GM15510 (cell line): ENCODE results near the gene ACVR1.

Experiments
- POLR2A ChIP-seq: IDR thresholded peaks from 3 replicates; pipeline ENCODE4 v1.6.1; 2011; ENCODE audit warnings: borderline replicate concordance; ENCODE audit not compliant: insufficient read length; ENCODE audit errors: extremely low read depth

Gene ACVR1

DNA sequence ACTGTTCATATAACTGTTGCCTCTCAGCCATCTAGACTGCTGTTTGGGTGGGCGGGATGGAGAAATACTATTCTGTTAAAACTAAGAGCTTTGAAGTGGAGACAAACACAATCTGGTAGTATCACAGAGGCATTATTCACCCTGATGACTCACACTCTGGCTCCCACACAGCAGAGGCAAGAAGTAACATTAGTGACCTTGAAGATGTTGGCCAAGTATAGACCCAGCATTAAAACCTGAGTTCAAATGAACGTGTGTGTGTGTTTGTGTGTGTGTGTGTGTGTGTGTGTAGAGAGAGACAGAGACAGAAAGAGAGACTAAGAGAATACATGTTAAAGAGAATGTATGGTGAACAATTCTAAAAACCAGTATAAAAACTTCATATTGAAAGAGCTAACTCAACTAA, 22.5 kb upstream of the ACVR1 start:
- TF ChIP-seq POLR2A: no peak

DNA sequence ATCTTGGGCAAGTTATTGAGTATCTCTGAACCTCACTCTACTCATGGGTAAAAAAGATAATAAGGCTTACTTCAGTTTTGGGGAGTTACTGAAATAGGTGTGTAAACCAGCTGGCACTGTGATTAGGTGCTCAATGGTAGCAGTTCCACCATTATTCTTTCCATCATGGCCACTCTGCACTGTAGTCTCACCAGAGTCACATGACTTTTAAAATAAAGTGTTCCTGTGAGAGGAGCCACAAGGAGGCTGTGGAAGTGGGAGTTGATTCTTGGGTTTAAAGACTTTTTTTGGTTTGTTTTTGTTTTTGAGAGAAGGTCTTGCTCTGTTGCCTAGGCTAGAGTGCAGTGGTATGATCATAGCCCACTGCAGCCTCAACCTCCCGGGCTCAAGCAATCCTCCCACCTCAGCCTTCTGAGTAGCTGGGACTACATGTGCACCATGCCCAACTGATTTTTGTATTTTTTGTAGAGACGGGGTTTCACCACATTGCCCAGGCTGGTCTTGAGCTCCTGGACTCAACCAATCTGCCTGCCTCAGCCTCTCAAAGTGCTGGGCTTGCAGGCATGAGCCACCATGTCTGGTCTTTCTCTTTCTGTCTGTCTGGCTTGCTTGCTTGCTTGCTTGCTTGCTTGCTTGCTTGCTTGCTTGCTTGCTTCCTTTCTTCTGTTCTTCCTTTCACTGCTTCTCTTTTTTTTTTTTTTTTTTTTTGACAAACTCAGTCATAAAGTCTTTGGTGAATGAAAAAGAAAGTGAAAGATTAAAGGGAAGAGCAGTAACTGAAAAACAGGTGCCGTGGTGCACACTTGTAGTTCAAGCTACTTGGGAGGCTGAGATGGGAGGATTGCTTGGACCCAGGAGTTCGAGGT, 21.2 kb upstream of the ACVR1 start:
- TF ChIP-seq POLR2A: no peak

DNA sequence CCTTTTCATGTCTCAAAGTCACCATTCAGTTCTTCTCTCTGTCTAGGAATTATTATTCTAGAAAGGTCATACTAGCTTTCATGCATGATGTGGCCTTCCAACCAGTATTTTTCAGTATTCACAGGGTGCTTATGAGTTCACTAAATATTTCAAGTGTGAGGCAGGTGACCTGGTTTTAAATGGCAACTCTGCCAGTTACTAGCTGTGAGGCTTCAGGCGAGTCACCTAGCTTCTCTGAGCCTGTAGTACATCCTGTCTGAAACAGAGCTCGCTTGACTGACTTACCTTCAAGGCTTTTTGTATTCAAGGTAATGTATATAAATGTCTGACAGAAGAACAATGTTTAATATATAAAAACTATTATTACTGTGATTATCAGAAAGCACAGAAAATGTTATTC, 19.4 kb upstream of the ACVR1 start:
- no peak for TF ChIP-seq POLR2A

DNA sequence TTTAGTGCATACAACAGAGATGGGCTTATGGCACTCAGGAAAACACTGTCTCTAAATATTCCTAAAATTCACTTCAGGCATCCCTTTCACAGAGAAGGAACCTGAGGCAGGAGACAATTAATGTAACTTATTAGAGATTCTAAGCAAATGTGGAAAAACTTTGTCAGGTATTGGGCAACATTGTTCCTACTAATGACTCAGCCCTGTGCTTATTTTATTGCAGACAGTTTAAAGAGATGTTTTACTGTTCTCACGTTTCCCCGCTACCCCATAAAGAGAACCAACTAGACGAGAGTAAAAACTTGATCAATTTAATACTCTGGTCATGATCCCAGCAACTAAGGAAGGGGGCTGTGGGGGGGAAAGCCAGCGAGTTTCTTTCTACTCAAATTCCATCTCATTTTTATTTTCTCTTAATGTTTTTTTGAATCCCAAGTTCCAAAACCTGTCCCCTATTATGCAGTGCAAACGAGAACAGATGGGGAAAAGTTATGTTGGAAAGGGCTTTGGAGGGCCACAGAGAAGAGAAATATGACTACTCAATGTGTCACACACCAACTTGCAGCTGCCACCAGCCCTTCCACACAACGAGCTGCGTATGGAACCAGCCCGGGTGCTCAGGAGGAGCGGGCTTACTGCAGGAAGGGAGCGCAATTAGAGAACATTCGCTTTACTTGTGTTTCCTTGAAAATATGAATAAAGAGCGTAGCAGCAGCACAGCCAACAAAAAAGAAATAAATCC, 18.7 kb upstream of the ACVR1 start:
- no peak for TF ChIP-seq POLR2A

DNA sequence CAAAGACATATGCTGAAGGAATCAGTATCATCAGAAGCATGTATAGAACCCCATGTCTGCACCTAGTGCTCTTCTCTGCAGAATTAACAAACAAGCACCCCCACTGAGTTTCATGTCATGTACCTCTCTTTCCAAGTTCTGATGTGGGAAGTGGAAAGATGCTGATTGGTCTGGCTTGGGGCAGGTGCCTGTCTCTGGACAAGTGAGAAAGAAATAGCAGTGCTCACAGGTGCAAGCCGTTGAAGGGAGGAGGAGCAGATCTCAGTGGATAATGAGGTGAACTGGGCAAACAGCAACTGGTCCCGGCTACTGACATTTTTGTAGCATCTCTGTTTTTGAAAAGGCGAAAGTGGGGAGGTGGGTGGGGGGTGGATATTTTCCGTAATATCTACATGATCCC, 17.5 kb upstream of the ACVR1 start:
- TF ChIP-seq POLR2A: no peak

DNA sequence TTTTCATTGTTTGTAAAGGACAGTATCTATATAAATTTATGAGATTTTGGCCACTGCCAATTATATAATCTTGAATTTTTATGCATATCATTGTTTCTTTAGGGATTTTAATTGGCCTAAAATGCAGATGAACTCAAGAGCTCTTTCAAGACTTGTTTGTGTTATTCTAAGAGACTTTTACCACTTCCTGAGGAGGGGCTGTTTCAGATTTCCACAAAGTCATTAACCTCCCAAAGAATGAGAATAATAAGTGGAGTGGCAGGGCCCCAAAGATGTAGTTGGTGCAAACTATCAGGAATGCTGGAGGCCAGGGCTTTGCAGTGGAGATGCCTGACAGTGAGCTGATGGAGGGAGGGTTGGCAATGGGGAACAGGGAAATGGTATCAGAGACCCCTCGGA, 15.5 kb upstream of the ACVR1 start:
- no peak for TF ChIP-seq POLR2A

DNA sequence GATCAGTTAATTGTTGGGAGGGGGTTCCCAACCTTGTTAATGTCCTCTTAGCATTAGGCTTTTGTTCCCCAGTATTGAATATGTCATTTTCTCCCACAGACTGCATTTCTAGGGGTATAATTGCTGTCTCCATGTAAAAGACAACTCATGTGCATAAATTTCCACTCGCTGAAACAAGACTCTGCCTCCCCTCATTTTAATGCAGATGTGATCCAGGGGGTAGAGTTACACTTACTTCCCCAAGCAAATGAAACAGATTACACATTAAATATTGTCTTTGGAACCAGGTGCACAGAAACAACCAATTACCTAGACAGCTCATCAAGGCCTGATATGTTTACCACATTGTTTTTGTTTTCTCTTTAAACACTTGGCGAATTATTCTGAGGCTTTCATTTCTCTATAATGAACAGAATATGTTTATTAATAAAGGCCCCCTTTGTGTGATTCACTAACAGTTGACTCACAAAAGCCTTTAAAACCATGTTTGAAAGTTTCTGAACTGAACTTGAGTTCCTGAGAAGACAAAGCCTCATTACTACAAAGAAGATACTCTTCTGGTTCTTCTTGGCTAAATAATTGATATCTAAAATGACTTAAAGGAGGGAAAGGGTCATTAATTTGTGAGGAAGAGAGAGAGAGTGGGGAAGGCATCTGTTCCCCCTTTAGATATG, 15.0 kb upstream of the ACVR1 start:
- no peak for TF ChIP-seq POLR2A

DNA sequence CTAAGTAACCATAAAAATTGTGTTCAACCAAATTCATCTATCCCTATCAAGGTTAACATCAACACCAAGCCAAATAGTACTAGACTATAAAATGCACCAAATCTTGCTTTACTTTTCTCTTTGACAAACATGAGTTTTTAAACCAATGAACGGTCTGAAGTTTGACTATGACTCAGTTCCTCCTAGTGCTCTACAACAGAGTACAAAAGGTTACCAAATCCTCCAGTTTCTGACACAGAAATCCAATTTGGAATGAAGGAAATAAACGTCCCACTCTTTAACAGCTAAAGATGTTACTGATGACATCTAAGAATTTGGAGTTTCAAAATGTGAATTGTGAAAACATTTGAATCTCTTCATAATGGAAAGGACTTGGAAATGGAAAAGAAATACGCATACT, 11.8 kb upstream of the ACVR1 start:
- TF ChIP-seq POLR2A: no peak

DNA sequence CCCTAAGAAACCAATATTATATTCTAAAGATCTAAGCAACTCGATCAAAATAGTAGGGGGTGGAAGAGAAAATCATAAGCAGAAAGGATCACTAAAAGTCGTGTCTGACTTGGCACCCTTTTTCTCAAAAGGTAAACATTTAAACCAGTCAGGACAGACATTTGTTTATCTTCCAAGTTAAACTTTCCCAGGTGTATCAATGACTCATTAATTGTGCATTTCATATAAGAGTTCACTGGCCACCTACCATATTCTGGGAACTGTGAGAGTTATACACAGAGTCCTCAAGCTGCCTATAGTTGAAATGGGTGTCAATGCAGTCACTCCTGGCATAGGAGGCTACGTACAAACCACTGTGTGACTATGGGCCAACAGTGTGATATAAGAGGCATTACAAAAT, 4.8 kb upstream of the ACVR1 start:
- no peak for TF ChIP-seq POLR2A

DNA sequence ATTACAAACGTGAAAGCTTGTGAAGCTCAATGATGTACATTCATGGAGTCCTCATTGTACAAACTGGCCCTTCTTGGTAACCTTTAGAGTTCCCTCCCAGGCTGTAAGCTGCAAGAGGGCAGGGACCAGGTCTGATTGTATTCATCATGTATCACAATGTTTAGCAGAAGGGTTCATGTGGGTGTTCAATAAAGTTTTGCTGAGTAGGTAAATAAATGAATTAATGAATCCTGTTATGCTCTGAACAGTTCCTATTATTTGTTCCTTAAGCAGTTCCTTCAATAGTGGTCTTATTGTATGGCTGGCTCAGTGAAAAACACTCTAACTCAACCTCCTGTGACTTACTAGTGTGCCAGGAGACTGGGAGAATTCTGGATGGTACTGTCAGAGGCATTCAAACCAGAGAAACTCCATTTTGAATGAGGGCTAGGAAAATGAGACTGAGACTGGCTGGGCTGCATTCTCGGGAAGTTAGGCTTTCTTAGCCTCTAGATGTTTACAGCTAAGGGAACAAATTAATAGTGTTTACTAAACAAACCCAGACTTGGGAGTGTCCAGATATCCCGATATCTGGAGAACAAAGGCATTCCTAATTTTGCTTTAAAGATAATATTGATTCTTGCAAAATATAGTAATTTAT, 1.8 kb upstream of the ACVR1 start:
- no peak for TF ChIP-seq POLR2A

DNA sequence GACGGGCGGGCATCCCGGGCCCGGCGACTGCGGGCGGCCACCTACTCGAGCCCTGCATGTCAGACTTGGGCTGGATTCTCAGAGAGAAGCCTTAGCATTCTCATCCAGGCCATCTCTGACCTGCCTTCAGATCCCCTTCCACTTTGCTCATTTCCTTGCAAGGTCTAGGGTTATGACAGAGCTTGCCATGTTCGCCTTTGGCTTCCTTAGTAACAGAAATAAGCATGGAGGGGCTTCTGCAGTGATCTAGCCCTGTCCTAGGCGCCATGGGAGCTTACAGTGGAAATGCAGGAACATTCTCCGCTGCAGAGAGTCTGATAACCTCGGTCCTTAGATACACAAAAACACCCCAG, 632 bp upstream of the ACVR1 start:
- TF ChIP-seq POLR2A: no peak

DNA sequence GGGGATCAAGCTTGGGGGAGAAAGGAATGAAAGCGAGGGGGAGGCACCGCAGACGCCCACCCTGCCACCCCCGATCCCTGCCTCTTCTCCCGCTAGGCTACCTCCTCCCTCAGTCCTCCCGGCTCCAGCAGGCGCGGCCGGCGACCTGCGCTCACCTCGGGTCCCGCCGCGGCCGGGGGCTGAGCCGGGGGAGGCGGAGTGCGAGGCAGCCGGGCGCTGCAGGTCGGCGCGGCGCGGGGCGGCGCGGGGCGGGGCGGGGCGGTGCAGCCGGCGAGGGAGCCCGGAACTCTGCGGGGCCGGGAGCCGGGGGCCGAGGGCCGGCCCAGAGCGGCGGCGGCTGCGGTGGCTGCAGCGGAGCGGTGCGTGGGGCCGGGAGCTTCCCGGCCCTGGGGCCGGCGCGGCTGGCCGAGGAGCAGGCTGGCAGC, 477 bp downstream of the ACVR1 start:
- TF ChIP-seq POLR2A: no peak

DNA sequence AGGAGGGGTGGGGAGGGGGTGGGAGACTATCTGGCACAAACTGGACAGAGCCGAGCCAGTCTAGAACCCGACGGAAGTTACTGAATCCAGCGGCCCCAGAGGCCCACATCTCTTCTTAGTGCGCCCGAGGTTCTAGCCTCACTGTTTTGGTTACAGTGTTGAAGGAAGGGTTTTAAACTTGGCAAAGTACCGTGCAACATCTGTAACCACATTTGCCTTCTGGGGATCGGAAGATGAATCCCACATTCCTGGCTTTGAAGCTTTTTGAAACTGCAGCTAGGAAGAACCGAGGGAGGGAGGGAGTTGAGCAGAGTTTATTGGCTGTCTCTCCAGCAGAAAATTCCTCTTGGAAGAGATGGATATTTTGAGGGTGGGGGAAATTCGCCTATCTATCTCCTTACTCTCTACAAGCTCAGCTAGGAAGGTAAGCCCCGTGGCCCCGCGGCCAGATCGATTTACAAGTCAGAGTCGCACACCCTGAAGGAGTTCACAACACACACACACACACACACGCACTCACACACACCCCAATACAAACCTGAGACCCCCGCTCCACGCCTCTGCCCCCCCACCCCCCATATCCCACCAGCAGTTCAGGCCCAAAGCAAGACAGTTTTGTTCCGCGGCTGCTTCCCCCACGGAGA, 1.0 kb downstream of the ACVR1 start:
- no peak for TF ChIP-seq POLR2A

DNA sequence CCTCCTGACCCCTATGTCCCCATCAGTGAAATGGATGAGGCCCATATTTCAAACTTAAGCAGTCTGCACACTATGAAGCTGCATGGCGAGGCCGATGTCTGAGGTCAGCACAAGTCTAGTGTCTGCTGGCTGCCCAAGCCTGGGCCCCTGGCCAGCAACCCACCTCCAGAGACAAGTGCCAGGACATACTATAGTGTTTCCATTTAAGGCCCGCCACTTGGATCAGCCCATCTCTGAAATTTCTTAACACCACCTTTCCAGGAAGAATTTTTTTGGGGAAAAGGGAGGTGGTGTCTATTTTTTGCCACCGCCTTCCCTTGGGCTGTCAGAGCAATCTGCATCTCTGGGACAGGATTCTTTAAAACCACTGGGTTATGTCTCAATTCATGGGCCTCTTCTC, 1.8 kb downstream of the ACVR1 start:
- no peak for TF ChIP-seq POLR2A
